HG02870 (cell line): ENCODE results near the gene SMIM45.

ENCODE experiments used
- ATAC-seq: cut with Tn5 transposase; IDR thresholded peaks from one replicate; pipeline ENCODE4 v1.9.1; 2021; ENCODE audit warnings: mild to moderate bottlenecking, moderate library complexity; ENCODE audit not compliant: unreplicated experiment

SMIM45 gene

DNA sequence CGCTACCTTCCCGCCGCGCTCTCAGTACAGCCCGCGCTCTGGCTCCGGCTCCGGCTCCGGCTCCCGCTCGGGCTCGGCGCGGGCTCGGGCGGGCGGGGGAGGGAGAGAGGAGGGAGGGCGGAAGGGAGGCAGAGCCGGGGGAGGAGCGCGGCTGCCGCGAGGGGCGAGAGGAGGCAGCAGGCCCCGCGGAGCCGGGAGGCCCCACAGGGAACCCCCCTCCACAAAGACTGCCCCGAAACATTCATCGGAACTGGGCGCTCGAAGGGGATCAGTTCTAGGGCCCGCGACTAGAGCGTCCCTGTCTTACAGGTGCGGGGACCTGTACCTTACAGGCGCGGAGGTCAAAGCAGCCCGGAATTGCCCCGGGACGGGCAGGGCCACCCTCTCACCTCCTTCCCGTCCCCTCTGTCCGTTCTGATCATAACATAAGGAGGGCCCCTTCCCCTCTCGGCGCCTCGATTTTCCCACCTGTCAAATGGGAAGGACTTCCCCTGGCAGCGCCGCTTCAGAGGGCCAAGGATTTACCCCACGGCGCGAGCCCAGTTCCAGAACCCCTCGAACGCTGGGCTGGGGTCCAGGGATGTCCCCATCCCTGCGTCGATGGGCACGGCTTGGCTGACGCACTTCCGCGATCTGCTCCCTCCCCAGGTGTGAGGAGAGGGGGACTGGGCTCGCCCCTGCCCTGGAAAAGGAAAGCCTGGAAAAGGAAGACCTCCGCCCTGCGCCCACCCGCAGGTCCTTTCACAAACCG is 36.7 kb upstream of the SMIM45 start, which contains the start of gene SHISA8:
Gene SHISA8, minus strand, starts transcription at position 40 of the 751 bp plus-strand sequence. CDS start 407 bp downstream, outside the sequence.
- no peak for ATAC-seq

DNA sequence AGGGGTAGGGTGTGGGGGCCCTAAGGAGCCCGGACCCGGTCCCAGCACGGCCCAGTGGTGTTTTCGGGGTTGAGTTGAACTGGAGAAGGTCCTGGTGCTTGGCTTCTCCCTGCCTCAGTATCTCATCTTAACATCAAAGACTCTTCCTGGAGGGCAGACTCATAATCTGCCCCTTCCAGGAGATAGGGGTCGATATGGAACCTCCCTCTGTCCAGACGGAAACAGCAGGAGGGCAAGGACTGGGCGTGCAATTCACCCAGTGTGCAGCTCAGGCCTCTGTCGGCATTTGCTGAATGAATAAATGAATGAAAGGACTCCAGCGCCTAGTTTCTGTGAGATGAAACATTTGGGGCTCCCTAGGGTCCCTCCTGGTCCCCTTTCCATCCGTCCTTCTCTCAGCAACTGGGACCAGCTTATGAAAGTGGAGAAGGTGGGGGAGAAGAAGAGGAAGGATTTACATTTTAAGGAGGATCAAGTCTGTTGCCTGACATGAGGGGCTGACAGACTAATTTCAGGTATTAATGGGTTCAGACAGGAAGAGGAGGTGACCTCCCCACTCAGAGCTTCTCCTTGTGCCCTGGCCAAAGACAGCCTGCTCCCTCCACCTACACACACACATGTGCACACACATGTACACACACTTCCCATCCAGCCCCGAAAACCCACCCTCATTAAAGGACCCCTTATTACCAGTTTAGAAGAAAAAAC is 36.0 kb upstream of the SMIM45 start:
- no peak for ATAC-seq

- ATAC-seq = no peak
These were observed 35.1 kb upstream of the SMIM45 start for GRCh38 chr22:41916745-41917358.

DNA sequence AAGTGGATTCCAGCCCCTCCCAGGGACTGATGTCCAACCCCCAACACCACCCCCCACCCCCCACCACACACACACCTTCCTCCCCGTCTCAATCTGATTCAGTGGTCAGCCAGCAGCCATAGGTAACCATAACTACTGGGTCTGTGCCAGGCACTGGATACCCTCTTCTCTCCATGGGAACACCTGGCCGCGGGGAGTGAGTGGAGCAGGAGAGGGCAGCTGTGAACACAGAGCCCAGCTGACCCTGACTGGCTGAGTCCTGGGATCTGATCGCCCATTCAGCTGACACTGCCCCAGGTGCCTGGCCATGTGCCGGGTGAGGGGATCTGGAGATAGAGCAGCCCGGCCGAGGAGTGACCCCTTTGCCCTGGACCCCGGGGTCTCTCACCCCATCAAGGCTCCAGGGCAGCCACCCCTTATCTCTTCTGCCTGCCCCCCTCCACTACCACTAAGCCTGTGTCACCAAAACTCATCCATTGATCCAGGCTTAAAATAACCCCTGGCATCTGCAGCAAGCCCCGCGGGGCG is 34.5 kb upstream of the SMIM45 start:
- ATAC-seq = no peak

DNA sequence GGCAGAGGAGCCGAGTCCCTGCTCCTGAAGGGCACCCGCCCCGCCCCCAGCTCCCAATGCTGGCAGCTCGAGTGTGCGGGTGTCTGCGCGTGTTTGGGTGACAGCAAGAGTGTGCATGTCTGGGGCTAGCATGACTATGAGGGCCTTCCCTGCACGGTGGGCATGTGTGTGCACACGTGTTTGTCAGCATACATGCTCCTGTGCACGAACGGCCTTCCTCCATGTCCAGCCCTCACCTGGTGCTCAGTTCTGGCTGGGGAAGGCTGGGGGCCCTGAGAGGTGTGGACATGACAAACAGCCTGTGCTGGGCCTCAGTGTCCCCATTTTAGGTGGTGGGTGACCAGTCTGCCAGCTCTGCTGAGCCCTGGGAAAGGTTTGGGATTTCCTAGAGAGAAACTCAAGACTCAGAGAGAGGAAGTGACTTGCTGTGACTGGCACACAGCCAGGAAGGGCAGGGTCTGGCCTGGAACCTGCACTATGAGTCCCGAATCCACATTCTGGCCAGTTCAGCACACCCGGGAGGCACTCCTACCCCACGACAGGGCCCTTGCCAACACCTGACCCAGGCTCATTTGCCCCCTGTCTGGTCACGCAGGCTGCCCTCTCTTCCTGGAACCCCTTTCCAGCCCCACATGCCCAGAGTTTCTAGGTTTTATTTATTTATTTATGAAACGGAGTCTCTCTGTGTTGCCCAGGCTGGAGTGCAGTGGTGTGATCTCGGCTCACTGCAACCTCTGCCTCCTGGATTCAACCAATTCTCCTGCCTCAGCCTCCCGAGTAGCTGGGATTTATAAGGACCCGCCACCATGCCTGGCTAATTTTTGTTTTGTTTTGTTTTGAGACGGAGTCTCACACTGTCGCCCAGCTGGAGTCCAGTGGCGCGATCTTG is 33.8 kb upstream of the SMIM45 start:
- no peak for ATAC-seq

DNA sequence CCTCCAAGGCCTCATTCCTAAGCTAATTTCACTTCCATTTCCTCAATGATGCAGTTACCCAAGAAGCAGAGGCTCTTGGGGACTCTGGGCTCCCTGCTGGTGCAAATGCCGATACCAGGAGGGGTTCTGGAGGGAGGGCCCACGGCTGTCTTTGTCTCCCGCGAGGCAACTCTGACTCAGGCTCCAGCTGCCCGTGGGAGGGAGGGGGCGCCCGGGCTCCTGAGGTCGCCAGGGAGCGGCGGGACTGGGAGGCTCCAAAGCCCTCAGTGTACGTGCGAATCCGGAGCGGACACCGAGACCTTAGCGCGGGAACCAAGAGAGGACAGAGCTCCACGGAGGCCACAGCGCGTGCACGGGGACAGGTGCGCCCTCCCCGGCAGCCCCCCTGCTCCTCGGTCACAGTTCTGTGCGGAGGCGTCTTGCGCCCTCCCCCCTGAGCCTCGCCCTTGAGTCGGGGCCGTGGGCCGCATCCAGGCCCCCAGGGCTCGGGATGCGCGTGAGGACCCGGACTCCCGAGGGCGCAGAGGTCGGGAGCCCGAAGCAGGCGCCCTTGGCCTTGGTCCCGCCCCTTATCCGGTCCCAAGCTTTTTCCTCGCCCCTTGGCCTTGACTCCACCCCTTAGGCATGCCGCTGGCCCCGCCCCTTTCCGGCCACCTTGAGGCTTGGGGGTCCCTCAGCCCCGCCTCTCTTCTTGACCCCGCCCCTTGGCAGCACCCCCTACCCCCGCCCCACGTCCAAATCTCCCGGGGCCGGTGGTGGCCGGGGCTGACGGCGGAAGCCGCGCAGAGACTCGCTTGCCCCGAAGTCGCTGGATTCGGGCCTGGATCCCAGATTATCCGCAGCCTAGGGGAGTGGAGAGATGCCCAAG is 32.4 kb upstream of the SMIM45 start:
- ATAC-seq = peak; percentile 52

DNA sequence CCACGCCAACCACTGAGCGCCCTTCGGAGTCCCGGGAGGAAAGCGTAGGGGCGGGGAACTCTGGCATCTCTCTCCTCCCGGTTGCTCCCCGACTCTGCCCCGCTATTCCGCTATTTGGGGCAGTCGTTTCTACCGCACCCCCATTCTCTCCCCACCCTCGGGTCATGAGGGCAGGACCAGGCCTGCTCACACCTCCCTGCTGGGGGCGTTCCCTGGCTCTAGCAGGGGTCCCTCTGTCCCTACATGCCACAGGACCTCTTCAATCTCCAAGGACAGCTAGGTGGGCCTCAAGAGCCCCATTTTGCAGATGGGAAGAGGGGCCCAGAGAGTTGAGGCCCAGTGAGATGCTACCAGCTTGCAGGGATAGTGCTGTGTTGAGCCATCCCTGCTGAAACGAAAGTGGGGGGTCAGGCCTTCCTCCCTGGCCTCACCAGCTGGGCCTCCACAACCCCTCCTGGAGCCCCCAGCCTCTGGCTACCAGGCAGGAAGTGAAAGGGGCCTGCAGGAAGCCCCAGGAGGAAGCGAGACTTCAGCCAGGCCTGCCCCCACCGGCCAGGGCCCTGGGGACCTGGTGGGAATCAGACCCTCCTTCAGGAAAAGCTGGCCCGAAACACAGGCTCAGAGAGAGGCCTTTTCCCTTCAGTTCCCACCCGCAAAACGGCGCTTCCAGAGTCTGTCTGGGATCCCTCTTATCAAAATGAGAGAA is 31.5 kb upstream of the SMIM45 start:
- ATAC-seq = no peak

DNA sequence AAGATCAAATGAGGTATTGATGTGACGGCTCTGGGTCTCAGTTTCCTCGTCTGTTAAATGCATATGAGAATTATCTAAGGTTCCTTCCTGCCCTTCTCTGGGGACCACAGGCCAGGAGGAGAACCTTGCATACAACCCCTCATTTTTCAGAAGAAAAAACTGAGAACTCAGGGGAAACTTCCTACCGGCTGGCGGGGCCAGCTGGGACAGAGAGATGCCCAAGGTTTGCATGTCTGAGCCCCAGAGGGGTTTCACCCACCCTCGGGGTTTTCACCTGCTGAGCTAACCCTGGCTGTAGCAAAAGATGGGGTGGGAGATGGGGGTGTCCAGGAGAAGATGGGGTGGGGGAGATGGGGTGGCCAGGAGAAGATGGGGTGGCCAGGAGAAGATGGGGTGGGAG is 29.6 kb upstream of the SMIM45 start:
- no peak for ATAC-seq

- no peak for ATAC-seq
These were observed 28.9 kb upstream of the SMIM45 start for GRCh38 chr22:41922940-41923594.

DNA sequence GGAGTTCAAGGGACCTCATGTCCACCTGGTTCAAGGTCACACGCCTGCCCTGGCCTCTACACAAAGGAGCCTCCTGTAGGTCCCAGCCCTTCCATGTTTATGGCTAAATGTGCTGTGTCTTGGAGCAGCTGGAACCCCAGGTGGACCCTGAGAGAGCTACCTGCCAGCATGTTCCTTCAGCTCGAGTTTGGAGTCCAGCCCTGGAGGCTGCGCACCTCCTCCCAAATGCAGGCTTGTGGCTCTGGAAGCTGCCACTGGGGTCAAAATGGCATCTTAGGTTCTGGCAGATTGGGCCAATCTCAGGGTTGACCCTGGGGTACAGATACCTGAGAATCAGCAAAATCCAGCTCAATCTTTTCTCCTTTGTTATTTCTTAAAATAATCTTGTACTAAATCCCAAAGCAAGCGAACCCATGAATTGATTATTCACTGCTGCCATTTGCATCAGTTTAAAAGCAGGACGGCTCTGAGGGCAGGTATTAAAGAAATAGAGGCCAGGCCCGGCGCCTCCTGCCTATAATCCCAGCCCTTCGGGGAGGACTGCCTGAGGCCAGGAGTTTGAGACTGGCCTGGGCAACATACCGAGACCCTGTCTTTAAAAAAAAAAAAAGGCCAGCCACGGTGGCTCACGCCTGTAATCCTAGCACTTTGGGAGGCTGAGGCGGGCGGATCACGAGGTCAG is 28.2 kb upstream of the SMIM45 start:
- ATAC-seq = no peak

GRCh38 chr22:41925783-41926460 is 26.0 kb upstream of the SMIM45 start:
- no peak for ATAC-seq

- ATAC-seq = no peak
These were observed 24.1 kb upstream of the SMIM45 start for GRCh38 chr22:41927813-41928212.

DNA sequence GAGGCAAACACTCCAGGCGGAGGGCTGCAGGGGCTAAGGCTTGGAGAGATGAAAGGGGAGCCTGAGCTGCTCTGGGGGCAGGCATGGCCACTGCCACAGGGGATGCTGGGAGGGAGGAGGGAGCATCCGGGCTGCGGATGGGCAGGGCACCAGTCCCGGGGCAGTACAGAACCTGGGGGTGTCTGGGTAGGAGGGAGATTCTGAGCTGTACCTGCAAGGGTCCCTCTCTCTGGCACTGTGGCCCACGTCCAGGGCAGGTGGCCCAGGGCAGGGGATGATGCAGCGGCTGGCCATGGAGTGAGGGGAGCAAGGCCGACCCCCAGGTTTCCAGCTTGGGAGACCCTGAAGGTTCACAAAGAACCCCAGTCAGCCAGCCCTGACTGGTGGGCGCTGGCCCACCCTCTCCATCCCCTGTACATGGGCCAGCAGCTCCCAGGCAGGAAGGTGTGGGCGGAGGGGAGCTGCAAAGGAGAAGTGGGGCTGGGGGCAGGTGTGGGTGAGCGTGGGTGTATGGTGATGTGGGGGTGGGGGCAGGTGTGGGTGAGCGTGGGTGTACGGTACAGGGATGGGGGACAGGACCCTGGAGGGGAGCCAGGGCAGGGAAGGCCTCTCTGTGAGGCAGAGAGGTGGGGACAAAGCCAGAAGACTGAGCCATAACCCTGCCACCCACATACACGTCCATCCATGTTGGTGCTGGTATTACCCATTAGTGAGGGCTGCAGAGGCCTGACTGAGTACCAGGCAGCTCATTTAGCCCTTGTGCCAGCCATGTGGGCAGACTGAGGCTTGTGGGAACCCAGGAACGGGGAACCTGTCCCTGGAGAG is 23.1 kb upstream of the SMIM45 start:
- no peak for ATAC-seq

DNA sequence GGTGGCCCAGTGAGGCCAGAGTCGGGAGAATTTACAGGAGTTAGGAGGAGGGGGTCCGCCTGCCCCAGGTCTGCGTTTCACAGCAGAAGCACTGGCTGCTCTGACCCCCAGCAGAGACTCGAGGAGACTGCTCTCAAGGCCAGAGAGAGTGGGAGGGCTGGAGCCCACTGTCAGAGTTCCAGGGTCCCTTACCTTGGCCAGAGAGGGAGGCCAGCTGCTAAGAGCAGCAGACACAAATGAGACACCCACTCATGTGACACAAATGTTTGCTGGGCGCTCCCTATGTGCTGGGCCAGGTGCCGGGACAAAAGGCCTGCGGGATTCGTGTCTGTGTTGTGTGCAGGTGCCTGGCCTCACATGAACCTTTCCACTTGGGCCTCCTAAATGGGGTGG is 22.5 kb upstream of the SMIM45 start:
- ATAC-seq = no peak

- no peak for ATAC-seq
These were observed 20.2 kb upstream of the SMIM45 start for GRCh38 chr22:41931701-41932269.

- no peak for ATAC-seq
These were observed 19.6 kb upstream of the SMIM45 start for GRCh38 chr22:41932353-41932752.
